22Rv1 (cell line): ENCODE data around the gene KCNK2.

ENCODE experiments used
- H3K27ac ChIP-seq: fragments of 450-650 bp; 2 replicates; pipeline ENCODE4 v1.5.1; 2017
- CTCF ChIP-seq: fragments of 450-650 bp; IDR thresholded peaks from 2 replicates; pipeline ENCODE4 v1.5.1; 2017; ENCODE audit warnings: mild to moderate bottlenecking
- ZFX ChIP-seq: fragments of 450-650 bp; IDR thresholded peaks from 2 replicates; pipeline ENCODE4 v1.6.1; 2017; ENCODE audit warnings: antibody characterized with exemption, borderline replicate concordance

Gene KCNK2

GRCh38 chr1:215188302-215188950 lies 105.9 kb downstream of the KCNK2 start:
- TF ChIP-seq ZFX (no peak), CTCF (no peak)
- no peak overlapping the region for H3K27ac ChIP-seq

DNA sequence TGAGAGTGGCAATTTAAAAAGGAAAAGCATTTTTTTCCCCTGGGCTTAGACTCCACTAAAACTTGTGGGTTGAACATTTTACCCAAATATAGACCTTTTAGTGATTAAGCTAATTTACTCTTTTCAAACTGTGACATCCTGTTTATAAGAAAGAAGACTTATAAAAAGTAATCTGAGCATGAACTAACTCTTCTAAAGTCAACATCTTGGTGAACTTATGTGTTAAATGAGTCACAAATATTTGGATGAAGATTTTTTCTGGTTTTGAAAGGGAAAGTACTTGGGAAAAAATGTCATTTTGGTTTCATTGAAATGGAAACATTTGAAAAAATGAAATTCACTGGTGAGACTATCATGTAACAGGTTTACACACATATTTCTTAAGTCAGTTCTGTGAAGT lies 109.8 kb downstream of the KCNK2 start:
- TF ChIP-seq ZFX (no peak), CTCF (no peak)
- no peak overlapping the region for H3K27ac ChIP-seq

GRCh38 chr1:215198021-215198420 lies 115.5 kb downstream of the KCNK2 start:
- H3K27ac ChIP-seq: no peak overlapping the region
- no peak for TF ChIP-seq CTCF
- no peak for TF ChIP-seq ZFX

- no peak for TF ChIP-seq ZFX
- no peak for TF ChIP-seq CTCF
Observed at GRCh38 chr1:215200121-215200520, 117.6 kb downstream of the KCNK2 start.

GRCh38 chr1:215201283-215201682 lies 118.7 kb downstream of the KCNK2 start:
- TF ChIP-seq CTCF (no peak), ZFX (no peak)

More at GRCh38 chr1:215200121-215200520, 117.6 kb downstream of the KCNK2 start:
- no peak overlapping the region for H3K27ac ChIP-seq

GRCh38 chr1:215202868-215203267 lies 120.3 kb downstream of the KCNK2 start:
- TF ChIP-seq ZFX: no peak
- TF ChIP-seq CTCF: no peak
- no peak overlapping the region for H3K27ac ChIP-seq

More at GRCh38 chr1:215201283-215201682, 118.7 kb downstream of the KCNK2 start:
- H3K27ac ChIP-seq: no peak overlapping the region

DNA sequence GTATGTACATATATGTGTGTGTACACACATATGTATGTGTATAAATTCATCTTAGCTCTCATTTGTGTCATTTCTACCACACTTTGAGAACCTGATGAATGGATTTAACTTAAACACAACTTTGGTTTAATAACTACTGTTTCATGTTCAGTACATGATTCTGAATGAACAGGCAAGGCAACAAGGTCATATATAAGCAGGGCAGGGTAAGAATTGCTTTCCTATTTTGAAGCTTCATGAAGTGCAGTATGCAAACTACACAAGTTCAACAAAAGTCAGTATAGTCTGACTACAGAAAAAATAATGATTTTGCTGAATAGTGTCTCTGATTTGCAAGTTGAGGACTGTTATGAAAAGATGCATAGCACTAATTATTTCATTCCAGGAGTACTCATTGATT lies 127.6 kb downstream of the KCNK2 start:
- H3K27ac ChIP-seq: no peak overlapping the region
- no peak for TF ChIP-seq CTCF
- no peak for TF ChIP-seq ZFX
